Kidney (tissue), 14 donors: Measurements from ENCODE around the gene GASK1B. TPM values are rescaled to one million over a fixed set of nuclear protein-coding genes. Genes with fewer than 3 reads are reported as not detected.

Experiments used
- DNase-seq, 5 donors: peaks; one replicate each; pipeline ENCODE4 v3.0.0-alpha.2; 2013 to 2020
- FAIRE-seq: peaks from 2 replicates; lab custom pipeline; 2012; peaks lifted over from hg19 to GRCh38; lab: Jason Lieb, UNC
- H3K27ac ChIP-seq, 2 donors: one replicate each; pipeline ENCODE4 v1.7.0; 2013; ENCODE audit warnings: low read depth in 2 of 2, low read length in 2 of 2, inconsistent platforms in 1 of 2
- H3K27me3 ChIP-seq: one replicate; pipeline ENCODE4 v1.7.1; 2013; ENCODE audit warnings: low read length, inconsistent platforms; ENCODE audit not compliant: control insufficient read depth, insufficient read depth
- H3K36me3 ChIP-seq, 3 donors: one replicate each; pipeline versions ENCODE4 v1.7.0 to v1.7.1; 2013; ENCODE audit warnings: low read length in 3 of 3, control low read depth in 1 of 3, inconsistent platforms in 1 of 3; ENCODE audit not compliant: insufficient read depth in 3 of 3, control insufficient read depth in 2 of 3
- H3K4me1 ChIP-seq, 3 donors: one replicate each; pipeline versions ENCODE4 v1.7.0 to v1.7.1; 2013; ENCODE audit warnings: low read length in 3 of 3, inconsistent platforms in 1 of 3, low read depth in 1 of 3; ENCODE audit not compliant: control insufficient read depth in 2 of 3, insufficient read depth in 2 of 3
- H3K4me3 ChIP-seq, 3 donors: one replicate each; pipeline versions ENCODE4 v1.7.0 to v1.8.1; 2013; ENCODE audit warnings: low read length in 3 of 3, control low read depth in 1 of 3, inconsistent platforms in 1 of 3
- H3K9ac ChIP-seq, 3 donors: one replicate each; pipeline versions ENCODE4 v1.7.0 to v1.7.1; 2013; ENCODE audit warnings: low read length in 3 of 3, control low read depth in 1 of 3, inconsistent platforms in 1 of 3
- H3K9me3 ChIP-seq, 3 donors: one replicate each; pipeline versions ENCODE4 v1.7.0 to v1.7.1; 2013; ENCODE audit warnings: low read length in 3 of 3, control low read depth in 1 of 3, inconsistent platforms in 1 of 3; ENCODE audit not compliant: control insufficient read depth in 2 of 3, insufficient read depth in 1 of 3
- intact Hi-C: fragments of 100-400 bp; cut with DNase I; formaldehyde crosslinking; loops from one replicate; pipeline ENCODE4 v1.11.1; 2022
- polyA plus RNA-seq: library from polyadenylated mRNA; stranded (reverse); fragments of 350-450 nt; fragmentation: Illumina TruSeq; extraction: RNeasy Lipid Tissue Mini Kit (QIAGEN cat#74804); gene quantifications from one replicate; pipeline ENCODE4 v1.2.3, GENCODE V29; 2014; ENCODE audit warnings: low read depth, low replicate concordance; ENCODE audit not compliant: insufficient read depth
- total RNA-seq: library from RNA; stranded (reverse); fragmentation: NEBNext Ultra II Directional; extraction: Animal tissue kit (Norgen Biotek cat#: 25700); gene quantifications from one replicate; pipeline ENCODE4 v1.2.1, GENCODE V29; 2021
- TF ChIP-seq, protein P1 (sequence below): IDR thresholded peaks from 3 replicates; pipeline ENCODE4 v1.5.1; 2012; ENCODE audit warnings: mild to moderate bottlenecking, moderate library complexity, borderline replicate concordance; ENCODE audit not compliant: insufficient read depth; ENCODE audit errors: extremely low read depth
- donor health status: control.
- donor health status: control.
- donor health status: control.
- donor health status: control.
- donor health status: control.
- donor health status: DM: yes; HTN: yes; CAD: no.
- donor health status: Normal renal cell carcinoma (clear cell type).

The GASK1B gene
- total and polyA plus RNA-seq, 2 donors from 2014 or later = 6.5 to 38.6 TPM

DNA sequence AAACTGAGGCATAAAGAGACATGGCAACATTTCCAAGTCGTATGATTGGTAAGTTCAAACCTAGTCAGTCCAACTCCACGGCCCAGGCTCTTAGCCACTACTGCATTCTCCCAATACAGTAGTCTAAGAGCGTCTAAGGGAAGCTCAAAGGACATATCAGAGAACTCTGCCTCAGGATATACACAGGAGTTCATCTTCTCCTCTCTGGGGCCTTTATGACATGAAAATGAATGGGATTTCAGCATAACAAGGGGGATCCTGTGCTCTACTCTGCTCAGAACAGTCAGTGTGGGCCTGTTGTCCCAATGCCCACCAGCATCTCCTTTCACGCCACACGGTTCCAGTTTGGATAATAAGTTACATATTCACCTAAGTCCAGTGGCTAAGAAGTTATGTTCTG lies 4.2 kb downstream of the GASK1B start:
- FAIRE-seq (no peak), DNase-seq (no peak)
- Histone ChIP-seq H3K4me1 (peaks cover 0 to 2% (median 0%) of the 10 kb centered on the region in 3 donors), H3K9ac (no peak overlapping the region), H3K36me3 (no peaks in the 10 kb centered on the region), H3K27me3 (no peaks in the 10 kb centered on the region), H3K9me3 (no peaks in the 10 kb centered on the region), H3K27ac (peak overlapping the region in 1 of 2 donors; percentile 69), H3K4me3 (peak overlapping the region; percentile 12 to 41 (median 33))
- TF ChIP-seq, protein P1, sequence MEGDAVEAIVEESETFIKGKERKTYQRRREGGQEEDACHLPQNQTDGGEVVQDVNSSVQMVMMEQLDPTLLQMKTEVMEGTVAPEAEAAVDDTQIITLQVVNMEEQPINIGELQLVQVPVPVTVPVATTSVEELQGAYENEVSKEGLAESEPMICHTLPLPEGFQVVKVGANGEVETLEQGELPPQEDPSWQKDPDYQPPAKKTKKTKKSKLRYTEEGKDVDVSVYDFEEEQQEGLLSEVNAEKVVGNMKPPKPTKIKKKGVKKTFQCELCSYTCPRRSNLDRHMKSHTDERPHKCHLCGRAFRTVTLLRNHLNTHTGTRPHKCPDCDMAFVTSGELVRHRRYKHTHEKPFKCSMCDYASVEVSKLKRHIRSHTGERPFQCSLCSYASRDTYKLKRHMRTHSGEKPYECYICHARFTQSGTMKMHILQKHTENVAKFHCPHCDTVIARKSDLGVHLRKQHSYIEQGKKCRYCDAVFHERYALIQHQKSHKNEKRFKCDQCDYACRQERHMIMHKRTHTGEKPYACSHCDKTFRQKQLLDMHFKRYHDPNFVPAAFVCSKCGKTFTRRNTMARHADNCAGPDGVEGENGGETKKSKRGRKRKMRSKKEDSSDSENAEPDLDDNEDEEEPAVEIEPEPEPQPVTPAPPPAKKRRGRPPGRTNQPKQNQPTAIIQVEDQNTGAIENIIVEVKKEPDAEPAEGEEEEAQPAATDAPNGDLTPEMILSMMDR = no peak
- intact Hi-C loops = no loop called here

DNA sequence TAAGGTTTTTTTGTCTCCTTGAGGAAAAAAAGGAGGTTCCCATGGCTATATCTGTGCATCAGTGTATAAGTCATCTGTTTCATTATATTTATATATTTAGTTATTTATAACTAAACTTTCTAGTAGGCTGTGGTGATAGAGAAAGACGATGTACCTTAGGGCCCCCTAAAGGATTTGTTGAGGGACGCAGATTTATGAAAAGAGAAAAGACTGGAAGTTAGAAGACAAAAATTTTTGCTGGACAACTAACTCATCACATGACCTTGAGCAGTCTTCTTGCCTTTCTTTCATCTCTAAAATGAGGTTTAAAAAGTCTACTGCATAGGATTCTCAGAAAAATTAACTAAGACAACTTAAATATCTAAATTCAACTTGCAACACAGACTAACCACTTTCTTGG lies 6.1 kb downstream of the GASK1B start:
- H3K9ac ChIP-seq = no peak overlapping the region
- no peaks in the 10 kb centered on the region for H3K27me3 ChIP-seq
- H3K4me1 ChIP-seq = peaks cover 0 to 5% (median 0%) of the 10 kb centered on the region in 3 donors
- H3K27ac ChIP-seq = no peak overlapping the region
- H3K4me3 ChIP-seq = no peak overlapping the region
- no peaks in the 10 kb centered on the region for H3K9me3 ChIP-seq
- TF ChIP-seq, protein P1 = no peak
- intact Hi-C loops = no loop called here
- no peak for DNase-seq
- H3K36me3 ChIP-seq = no peaks in the 10 kb centered on the region
- FAIRE-seq = no peak

DNA sequence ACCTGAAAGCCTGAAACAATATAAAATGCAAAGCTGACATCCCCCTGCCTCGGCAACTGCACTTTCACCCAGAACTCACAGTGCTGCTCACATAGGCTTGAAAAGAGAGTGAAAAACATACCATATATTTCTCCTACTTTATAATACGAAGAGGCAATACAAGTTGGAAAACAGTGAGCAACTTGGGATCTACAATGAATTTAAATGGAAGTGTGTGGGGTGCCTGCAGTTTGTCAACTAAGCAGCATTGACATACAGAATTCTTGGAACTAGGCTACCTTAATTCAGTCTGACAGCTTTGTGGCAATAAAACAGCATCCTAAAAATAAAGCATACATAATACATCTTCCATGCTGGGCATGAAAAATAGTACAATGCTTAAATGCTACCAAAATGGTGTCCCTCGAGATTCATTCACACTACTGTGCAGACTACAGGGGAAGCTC lies 8.0 kb downstream of the GASK1B start:
- Histone ChIP-seq H3K27ac (no peak overlapping the region), H3K36me3 (no peaks in the 10 kb centered on the region), H3K27me3 (no peaks in the 10 kb centered on the region), H3K4me3 (no peak overlapping the region), H3K4me1 (peaks cover 0 to 3% (median 0%) of the 10 kb centered on the region in 3 donors), H3K9ac (no peak overlapping the region), H3K9me3 (no peaks in the 10 kb centered on the region)
- no peak for FAIRE-seq
- TF ChIP-seq, protein P1 = no peak
- intact Hi-C loops = no loop called here
- DNase-seq = no peak
